ENCODE results near the gene TNFRSF1A.

TNFRSF1A gene

GRCh38 chr12:6336889-6337853 is 4.7 kb downstream of the TNFRSF1A start:
- DNase-seq: peak; percentile 81

GRCh38 chr12:6336079-6336888 is 5.6 kb downstream of the TNFRSF1A start:
- peak; percentile 79 for DNase-seq

- DNase-seq: peak; percentile 92
These were observed 6.3 kb downstream of the TNFRSF1A start for GRCh38 chr12:6335451-6336078.

GRCh38 chr12:6334940-6335450 is 6.9 kb downstream of the TNFRSF1A start:
- DNase-seq: no peak

- DNase-seq: no peak
These were observed 7.5 kb downstream of the TNFRSF1A start for GRCh38 chr12:6334359-6334758.

GRCh38 chr12:6333566-6333965 is 8.3 kb downstream of the TNFRSF1A start:
- peak; percentile 71 for DNase-seq

GRCh38 chr12:6333029-6333428 is 8.8 kb downstream of the TNFRSF1A start:
- DNase-seq: no peak

- no peak for DNase-seq
These were observed 9.4 kb downstream of the TNFRSF1A start for GRCh38 chr12:6332459-6332858.

- DNase-seq: no peak
These were observed 10.7 kb downstream of the TNFRSF1A start for GRCh38 chr12:6330999-6331714.

GRCh38 chr12:6330192-6330591 is 11.7 kb downstream of the TNFRSF1A start:
- no peak for DNase-seq

GRCh38 chr12:6329703-6330064 is 12.2 kb downstream of the TNFRSF1A start:
- DNase-seq: no peak

GRCh38 chr12:6328945-6329702 is 12.8 kb downstream of the TNFRSF1A start:
- DNase-seq: no peak

GRCh38 chr12:6328045-6328779 is 13.7 kb downstream of the TNFRSF1A start:
- no peak for DNase-seq

GRCh38 chr12:6327229-6328041 is 14.4 kb downstream of the TNFRSF1A start:
- DNase-seq: no peak

- DNase-seq: no peak
These were observed 15.3 kb downstream of the TNFRSF1A start for GRCh38 chr12:6326316-6327228.

GRCh38 chr12:6324936-6325750 is 16.7 kb downstream of the TNFRSF1A start:
- no peak for DNase-seq

GRCh38 chr12:6323995-6324711 is 17.7 kb downstream of the TNFRSF1A start:
- peak; percentile 56 for DNase-seq

Measured in activated CD8-positive, alpha-beta memory T cell treated with anti-CD3 and anti-CD28 coated beads for 24 hours (primary cell).